Measurements from ENCODE around the gene OSBPL3. TPM values are rescaled to one million over a fixed set of nuclear protein-coding genes. Genes with fewer than 3 reads are reported as not detected.

OSBPL3 gene
- total RNA-seq, 2 donors from 2014 or later: 3.1 to 8.2 TPM

DNA sequence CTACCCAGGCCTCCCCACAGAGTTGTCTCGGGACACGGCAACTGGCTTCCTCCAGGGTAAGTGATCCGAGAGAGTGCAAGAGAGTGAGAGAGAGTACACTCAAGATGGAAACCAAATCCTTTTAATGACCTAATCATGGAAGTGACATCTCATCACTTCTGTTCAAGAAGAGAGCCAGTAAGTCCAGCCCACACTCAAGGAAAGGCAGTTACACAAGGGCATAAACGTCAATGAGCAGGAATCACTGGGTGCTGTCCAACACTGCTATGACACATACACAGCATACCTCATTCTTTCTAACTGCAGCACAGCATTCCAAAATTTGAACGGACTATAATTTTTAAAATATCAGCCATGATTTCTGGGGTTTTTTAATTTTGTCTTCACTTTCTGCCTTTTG is 29.3 kb upstream of the OSBPL3 start:
- Histone ChIP-seq H3K27ac (no peak overlapping the region), H3K27me3 (no peaks in the 10 kb centered on the region), H3K9me3 (no peaks in the 10 kb centered on the region), H3K4me3 (no peak overlapping the region), H3K4me1 (no peaks in the 10 kb centered on the region), H3K36me3 (replicated peaks in 1 of 2; ENCODE audit: insufficient read depth in 1 of 2, low read depth in 2 of 2) (no peaks in the 10 kb centered on the region)
- ATAC-seq: no peak
- DNase-seq: no peak
- intact Hi-C loops (cut with DNase I): no loop called here
- 68 to 76% methylated on average over 5 of the region's 5 CpGs for WGBS, 2 donors
- TF ChIP-seq, protein P1, sequence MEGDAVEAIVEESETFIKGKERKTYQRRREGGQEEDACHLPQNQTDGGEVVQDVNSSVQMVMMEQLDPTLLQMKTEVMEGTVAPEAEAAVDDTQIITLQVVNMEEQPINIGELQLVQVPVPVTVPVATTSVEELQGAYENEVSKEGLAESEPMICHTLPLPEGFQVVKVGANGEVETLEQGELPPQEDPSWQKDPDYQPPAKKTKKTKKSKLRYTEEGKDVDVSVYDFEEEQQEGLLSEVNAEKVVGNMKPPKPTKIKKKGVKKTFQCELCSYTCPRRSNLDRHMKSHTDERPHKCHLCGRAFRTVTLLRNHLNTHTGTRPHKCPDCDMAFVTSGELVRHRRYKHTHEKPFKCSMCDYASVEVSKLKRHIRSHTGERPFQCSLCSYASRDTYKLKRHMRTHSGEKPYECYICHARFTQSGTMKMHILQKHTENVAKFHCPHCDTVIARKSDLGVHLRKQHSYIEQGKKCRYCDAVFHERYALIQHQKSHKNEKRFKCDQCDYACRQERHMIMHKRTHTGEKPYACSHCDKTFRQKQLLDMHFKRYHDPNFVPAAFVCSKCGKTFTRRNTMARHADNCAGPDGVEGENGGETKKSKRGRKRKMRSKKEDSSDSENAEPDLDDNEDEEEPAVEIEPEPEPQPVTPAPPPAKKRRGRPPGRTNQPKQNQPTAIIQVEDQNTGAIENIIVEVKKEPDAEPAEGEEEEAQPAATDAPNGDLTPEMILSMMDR (IDR thresholded peaks at IDR 0.05): no peak
- TF ChIP-seq POLR2A (IDR thresholded peaks at IDR 0.05): no peak

GRCh38 chr7:25007668-25008067 is 27.7 kb upstream of the OSBPL3 start:
- intact Hi-C loops (cut with DNase I): no loop called here
- Histone ChIP-seq H3K9me3 (no peaks in the 10 kb centered on the region), H3K36me3 (replicated peaks in 1 of 2; ENCODE audit: insufficient read depth in 1 of 2, low read depth in 2 of 2) (no peaks in the 10 kb centered on the region), H3K27me3 (no peaks in the 10 kb centered on the region), H3K4me1 (no peaks in the 10 kb centered on the region), H3K4me3 (no peak overlapping the region), H3K27ac (no peak overlapping the region)
- 61 to 77% methylated on average over 1 of the region's 1 CpG for WGBS, 2 donors
- TF ChIP-seq POLR2A (IDR thresholded peaks at IDR 0.05): no peak
- TF ChIP-seq, protein P1 (IDR thresholded peaks at IDR 0.05): no peak
- DNase-seq (no peak), ATAC-seq (no peak)

GRCh38 chr7:25006276-25006675 is 26.3 kb upstream of the OSBPL3 start:
- no peaks in the 10 kb centered on the region for H3K4me1 ChIP-seq
- TF ChIP-seq POLR2A (IDR thresholded peaks at IDR 0.05): no peak
- TF ChIP-seq, protein P1 (IDR thresholded peaks at IDR 0.05): no peak
- H3K36me3 ChIP-seq (replicated peaks in 1 of 2; ENCODE audit: insufficient read depth in 1 of 2, low read depth in 2 of 2): no peaks in the 10 kb centered on the region
- DNase-seq: no peak
- H3K4me3 ChIP-seq: no peak overlapping the region
- ATAC-seq: no peak
- intact Hi-C loops (cut with DNase I): no loop called here
- 93 to 94% methylated on average over 1 of the region's 1 CpG for WGBS, 2 donors
- H3K27me3 ChIP-seq: no peaks in the 10 kb centered on the region
- no peaks in the 10 kb centered on the region for H3K9me3 ChIP-seq
- H3K27ac ChIP-seq: no peak overlapping the region

DNA sequence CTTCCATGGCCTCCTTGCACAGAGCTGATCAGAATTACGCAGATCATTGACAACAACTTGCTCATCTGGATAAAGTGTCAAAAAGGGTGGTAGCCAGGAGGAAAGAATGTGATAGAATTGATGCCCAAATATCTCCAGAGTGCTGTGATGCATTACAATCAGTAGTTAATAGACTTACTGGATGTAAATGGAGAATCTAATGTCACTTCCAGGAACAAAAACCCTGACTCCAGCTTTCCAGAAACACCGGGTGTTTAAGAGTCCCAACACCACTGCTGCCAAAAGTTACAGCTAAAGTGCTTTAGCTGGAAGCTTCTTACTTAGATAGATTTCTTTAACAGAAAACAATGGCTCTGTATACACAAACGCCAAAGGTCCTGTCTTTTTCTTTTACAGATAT is 25.7 kb upstream of the OSBPL3 start:
- Histone ChIP-seq H3K27ac (no peak overlapping the region), H3K36me3 (replicated peaks in 1 of 2; ENCODE audit: insufficient read depth in 1 of 2, low read depth in 2 of 2) (no peaks in the 10 kb centered on the region), H3K9me3 (no peaks in the 10 kb centered on the region), H3K27me3 (no peaks in the 10 kb centered on the region), H3K4me3 (no peak overlapping the region), H3K4me1 (no peaks in the 10 kb centered on the region)
- 74 to 84% methylated on average over 3 of the region's 3 CpGs for WGBS, 2 donors
- DNase-seq (no peak), ATAC-seq (no peak)
- no peak for TF ChIP-seq POLR2A (IDR thresholded peaks at IDR 0.05)
- TF ChIP-seq, protein P1 (IDR thresholded peaks at IDR 0.05): no peak
- intact Hi-C loops (cut with DNase I): no loop called here

GRCh38 chr7:25002786-25003185 is 22.8 kb upstream of the OSBPL3 start:
- Histone ChIP-seq H3K4me1 (no peaks in the 10 kb centered on the region), H3K27me3 (no peaks in the 10 kb centered on the region), H3K36me3 (replicated peaks in 1 of 2; ENCODE audit: insufficient read depth in 1 of 2, low read depth in 2 of 2) (no peaks in the 10 kb centered on the region), H3K4me3 (no peak overlapping the region), H3K27ac (no peak overlapping the region), H3K9me3 (no peaks in the 10 kb centered on the region)
- TF ChIP-seq, protein P1 (IDR thresholded peaks at IDR 0.05): no peak
- no peak for TF ChIP-seq POLR2A (IDR thresholded peaks at IDR 0.05)
- ATAC-seq (no peak), DNase-seq (no peak)
- intact Hi-C loops (cut with DNase I): no loop called here
- 69 to 91% methylated on average over 1 of the region's 1 CpG for WGBS, 2 donors

All from body of pancreas (tissue), 4 donors.